GM13977 (cell line): Measurements from ENCODE around the gene BAD.

ENCODE experiments used
- DNase-seq: peaks from one replicate; pipeline ENCODE4 v3.0.0; 2012; ENCODE audit warnings: low spot score
- in situ Hi-C: fragments of 300-500 bp; cut with MboI; formaldehyde crosslinking; loops from one replicate; pipeline ENCODE4 v1.12.0; 2022; ENCODE audit warnings: low sequenced_read_pairs, low pct_unique_long_range_greater_than_20kb, mixed read lengths, inconsistent platforms; ENCODE audit not compliant: unreplicated experiment
- TF ChIP-seq, protein P1 (sequence below): IDR thresholded peaks from 2 replicates; pipeline ENCODE4 v1.5.1; 2012; ENCODE audit warnings: mild to moderate bottlenecking, control low read depth; ENCODE audit not compliant: insufficient read depth; ENCODE audit errors: extremely low read depth, missing control alignments

The BAD gene

DNA sequence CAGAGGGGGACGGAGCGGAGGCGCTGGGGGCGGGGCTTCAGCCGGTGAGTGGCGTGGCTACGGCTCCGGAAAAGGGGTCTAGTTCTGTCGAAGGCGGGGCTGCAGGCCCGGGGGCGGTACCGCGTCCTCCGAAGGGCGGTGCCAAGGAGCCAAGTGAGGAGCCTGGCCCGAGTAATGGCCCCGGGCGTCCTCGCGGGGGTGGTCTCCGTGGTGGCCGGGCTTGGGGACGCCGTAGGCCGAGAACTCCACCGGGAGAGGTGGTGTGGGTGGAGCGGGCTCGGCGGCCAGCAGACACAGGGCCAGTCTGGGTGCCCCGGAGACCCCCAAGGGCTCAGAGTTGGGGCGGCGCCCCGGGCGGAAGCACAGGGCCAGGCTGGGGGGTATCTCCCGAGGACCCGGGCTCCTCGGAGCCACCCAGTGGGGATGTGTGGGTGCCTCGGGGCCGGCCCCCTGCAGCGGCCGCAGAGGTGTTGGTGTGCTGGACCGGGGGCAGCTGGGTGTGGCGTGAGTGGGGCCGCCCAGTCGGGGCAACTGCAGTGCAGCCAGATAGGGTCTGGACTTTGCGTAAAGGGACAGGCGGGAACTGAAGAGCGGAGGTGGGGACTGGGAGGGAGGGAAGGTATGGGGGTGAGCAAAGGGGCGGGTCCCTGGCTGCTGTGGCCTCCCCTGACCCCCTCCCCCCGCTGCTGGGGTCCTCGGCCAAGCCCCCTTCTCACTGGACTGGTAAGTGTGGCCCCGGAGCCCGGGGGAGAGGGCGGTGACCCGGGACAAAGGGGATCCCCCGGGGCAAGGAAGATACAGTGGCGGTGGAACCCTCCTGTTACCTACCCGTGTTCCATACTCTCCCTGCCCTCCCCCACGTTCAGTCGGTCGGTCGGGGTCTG lies 42.7 kb downstream of the BAD start:
- TF ChIP-seq, protein P1, sequence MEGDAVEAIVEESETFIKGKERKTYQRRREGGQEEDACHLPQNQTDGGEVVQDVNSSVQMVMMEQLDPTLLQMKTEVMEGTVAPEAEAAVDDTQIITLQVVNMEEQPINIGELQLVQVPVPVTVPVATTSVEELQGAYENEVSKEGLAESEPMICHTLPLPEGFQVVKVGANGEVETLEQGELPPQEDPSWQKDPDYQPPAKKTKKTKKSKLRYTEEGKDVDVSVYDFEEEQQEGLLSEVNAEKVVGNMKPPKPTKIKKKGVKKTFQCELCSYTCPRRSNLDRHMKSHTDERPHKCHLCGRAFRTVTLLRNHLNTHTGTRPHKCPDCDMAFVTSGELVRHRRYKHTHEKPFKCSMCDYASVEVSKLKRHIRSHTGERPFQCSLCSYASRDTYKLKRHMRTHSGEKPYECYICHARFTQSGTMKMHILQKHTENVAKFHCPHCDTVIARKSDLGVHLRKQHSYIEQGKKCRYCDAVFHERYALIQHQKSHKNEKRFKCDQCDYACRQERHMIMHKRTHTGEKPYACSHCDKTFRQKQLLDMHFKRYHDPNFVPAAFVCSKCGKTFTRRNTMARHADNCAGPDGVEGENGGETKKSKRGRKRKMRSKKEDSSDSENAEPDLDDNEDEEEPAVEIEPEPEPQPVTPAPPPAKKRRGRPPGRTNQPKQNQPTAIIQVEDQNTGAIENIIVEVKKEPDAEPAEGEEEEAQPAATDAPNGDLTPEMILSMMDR: no peak
- DNase-seq: no peak
- in situ Hi-C loops: no loop called here

- TF ChIP-seq, protein P1: no peak
- in situ Hi-C loops: no loop called here
- peak; percentile 98 for DNase-seq
Measured at GRCh38 chr11:64241241-64241490, 43.3 kb downstream of the BAD start.

DNA sequence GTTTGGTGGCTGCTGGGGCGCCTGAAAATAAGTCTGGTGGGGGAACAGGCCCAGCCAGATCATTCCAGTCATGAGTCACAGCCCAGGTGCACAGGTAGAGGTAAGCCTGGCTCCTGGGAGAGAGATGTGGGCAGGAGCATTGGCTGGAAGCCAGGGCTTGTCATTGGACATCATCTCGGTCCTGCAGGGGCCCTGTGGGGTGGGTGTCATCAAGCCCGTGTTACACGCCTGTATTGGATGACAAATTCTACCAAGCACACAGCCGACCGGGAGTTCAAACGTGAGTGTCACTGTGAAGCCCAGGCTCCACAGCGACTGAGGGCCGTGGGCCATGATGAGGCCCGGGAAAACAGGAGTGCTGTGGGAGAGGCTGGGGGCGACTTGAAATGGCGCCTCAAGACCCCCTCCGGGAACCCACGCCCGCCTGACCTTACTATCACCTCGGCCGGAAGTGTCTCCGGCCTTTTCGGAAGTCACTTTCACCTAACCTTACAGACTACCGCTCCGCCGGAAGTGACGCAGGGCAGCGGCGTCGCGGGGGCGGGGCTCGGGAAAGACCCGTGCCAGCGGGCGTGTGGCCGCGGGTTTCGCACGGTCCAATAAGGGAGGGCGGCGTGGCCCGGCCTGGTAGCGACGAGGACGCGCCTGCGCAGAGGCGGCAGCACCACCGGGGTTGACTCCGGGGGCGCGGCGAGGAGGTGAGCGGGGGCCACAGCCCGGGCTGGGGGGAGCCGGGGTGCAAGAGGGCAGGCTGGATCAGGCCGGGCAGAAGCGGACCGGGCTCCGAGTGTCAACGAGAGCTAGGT lies 43.8 kb downstream of the BAD start, which contains the start of gene FKBP2:
FKBP2 (plus strand) TSS at position 661 of the 806 bp plus-strand sequence. CDS start 1,293 bp downstream, outside the sequence.
- TF ChIP-seq, protein P1: no peak
- in situ Hi-C loops: no loop called here
- DNase-seq: peak; percentile 96

DNA sequence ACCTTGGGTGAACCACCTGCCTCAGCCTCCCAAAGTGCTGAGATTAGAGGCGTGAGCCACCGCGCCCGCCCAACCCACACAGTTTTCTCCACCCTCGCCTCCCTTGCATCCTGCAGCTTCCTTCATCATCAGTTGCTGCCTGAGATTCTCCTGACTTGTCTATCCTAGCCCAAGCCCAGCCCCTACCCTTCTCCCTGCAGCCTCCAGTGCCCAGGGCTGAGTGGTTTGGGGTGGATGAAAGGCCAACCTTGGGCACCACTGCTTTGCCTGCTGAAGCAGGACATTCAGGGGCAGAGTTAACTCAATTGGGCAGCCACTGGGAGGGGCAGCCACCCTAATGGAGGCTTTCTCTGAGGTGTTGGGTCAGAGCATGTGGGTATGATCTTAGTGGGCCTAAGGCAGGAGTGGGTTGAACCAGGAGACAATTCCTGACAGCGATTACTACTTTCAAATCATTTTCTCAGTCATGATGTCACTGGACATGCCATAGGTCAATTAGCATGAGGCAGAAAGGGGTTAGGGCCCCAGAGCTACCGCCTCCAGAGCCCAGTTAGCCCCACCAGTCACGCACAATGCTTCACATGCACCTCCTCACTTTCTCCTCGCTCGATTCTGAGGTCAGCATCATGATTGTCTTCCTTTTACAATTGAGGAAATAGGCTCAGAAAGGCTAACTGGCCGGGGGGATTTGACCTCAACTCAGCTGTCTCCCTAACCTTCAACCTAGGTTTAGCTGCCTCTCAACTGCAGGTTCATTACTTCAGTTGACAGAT lies 44.6 kb downstream of the BAD start:
- peak; percentile 80 for DNase-seq
- TF ChIP-seq, protein P1: no peak
- in situ Hi-C loops: no loop called here

- DNase-seq: peak; percentile 36
- in situ Hi-C loops: no loop called here
- TF ChIP-seq, protein P1: no peak
Measured at GRCh38 chr11:64238999-64239398, 45.5 kb downstream of the BAD start.

GRCh38 chr11:64238076-64238475 lies 46.4 kb downstream of the BAD start:
- no peak for DNase-seq
- in situ Hi-C loops: no loop called here
- TF ChIP-seq, protein P1: no peak
